Esophagus muscularis mucosa (tissue), 4 donors: ENCODE measurements around the gene CCDC112. TPM values are rescaled to one million over a fixed set of nuclear protein-coding genes. Genes with fewer than 3 reads are reported as not detected.

Experiments
- DNase-seq: peaks from one replicate; pipeline ENCODE4 v3.0.0-alpha.2; 2017; ENCODE audit errors: extremely low spot score
- H3K27ac ChIP-seq, 4 donors: fragments of 200-600 bp; sonication (generic); replicated peaks in 1 of 4; 1 replicate in 3 of 4; 2 replicates in 1 of 4; pipeline ENCODE4 v1.5.1; 2016 to 2019; ENCODE audit warnings: mild to moderate bottlenecking in 1 of 4
- H3K27me3 ChIP-seq, 4 donors: fragments of 200-600 bp; sonication (generic); one replicate each; pipeline versions ENCODE4 v1.5.1 to v1.6.0; 2016 to 2019
- H3K36me3 ChIP-seq, 4 donors: fragments of 200-600 bp; sonication (generic); one replicate each; pipeline ENCODE4 v1.5.1; 2016 to 2019
- H3K4me1 ChIP-seq, 4 donors: fragments of 200-600 bp; sonication (generic); one replicate each; pipeline ENCODE4 v1.5.1; 2016 to 2019
- H3K4me3 ChIP-seq, 4 donors: fragments of 200-600 bp; sonication (generic); 1 replicate in 2 of 4; 2 replicates in 2 of 4; pipeline ENCODE4 v1.5.1; 2016 to 2019; ENCODE audit warnings: mild to moderate bottlenecking in 4 of 4, moderate library complexity in 1 of 4
- H3K9me3 ChIP-seq, 4 donors: fragments of 200-600 bp; sonication (generic); 1 replicate in 3 of 4; 2 replicates in 1 of 4; pipeline ENCODE4 v1.5.1; 2016 to 2019
- EP300 ChIP-seq: sonication (generic); formaldehyde crosslinking; IDR thresholded peaks from one replicate; pipeline ENCODE4 v1.6.1; 2017; ENCODE audit warnings: antibody characterized with exemption
- POLR2A ChIP-seq: fragments of 450-650 bp; IDR thresholded peaks from one replicate; pipeline ENCODE4 v1.6.1; 2017; ENCODE audit warnings: antibody characterized with exemption, moderate library complexity, mild to moderate bottlenecking, low read depth
- POLR2AphosphoS5 ChIP-seq, 2 donors: sonication (generic); formaldehyde crosslinking; IDR thresholded peaks; one replicate each; pipeline ENCODE4 v1.6.1; 2017; ENCODE audit warnings: antibody characterized with exemption in 2 of 2
- WGBS: methylation state at CpG from one replicate; pipeline ENCODE4 v1.1.5; 2018; 5-methylcytosine and 5-hydroxymethylcytosine counted together
- intact Hi-C: fragments of 100-400 bp; cut with DNase I; formaldehyde crosslinking; loops from one replicate; pipeline ENCODE4 v1.15.1; 2023
- total RNA-seq, 4 donors: library from RNA; depleted of rRNA; stranded (reverse); fragments of >200 nt; gene quantifications; one replicate each; pipeline versions ENCODE4 v1.1.0 to v1.2.1, GENCODE V29; 2016
- TF ChIP-seq, protein P1 (sequence below), 3 experiments: fragments of 200-600 bp in 2 of 3; fragments of 450-650 bp in 1 of 3; sonication (generic) in 2 of 3; IDR thresholded peaks; one replicate each; pipeline ENCODE4 v1.5.1; 2017 to 2019; ENCODE audit warnings: antibody characterized with exemption in 3 of 3, mild to moderate bottlenecking in 2 of 3, moderate library complexity in 1 of 3

The CCDC112 gene
- total RNA-seq, 4 donors from 2014 or later, result 5.8 to 11.2 (median 8.3) TPM

DNA sequence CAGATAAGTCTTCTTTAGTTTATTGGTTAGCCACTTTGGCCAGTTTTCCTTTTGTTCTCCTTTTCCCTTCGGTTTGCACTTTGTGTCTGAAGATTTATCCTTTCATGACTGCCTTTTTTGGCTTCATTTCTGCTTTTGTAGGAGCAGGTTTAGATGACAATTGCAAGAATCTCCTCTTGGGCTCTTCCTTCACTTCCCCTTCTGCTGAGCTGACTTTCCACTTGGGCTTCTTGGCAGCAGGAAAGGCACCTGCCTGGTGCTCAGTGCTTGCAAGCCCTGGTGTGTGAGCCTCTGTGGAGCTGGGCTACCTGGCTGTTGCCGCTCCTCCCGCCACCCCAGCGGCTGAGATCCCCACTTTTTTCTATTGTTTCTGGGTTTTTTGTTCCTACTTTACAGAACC lies 7.3 kb downstream of the CCDC112 start:
- Histone ChIP-seq H3K27ac (no peak overlapping the region), H3K36me3 (no peaks in the 10 kb centered on the region), H3K4me1 (no peaks in the 10 kb centered on the region), H3K9me3 (no peaks in the 10 kb centered on the region), H3K27me3 (no peaks in the 10 kb centered on the region), H3K4me3 (no peak overlapping the region)
- WGBS, result 81% methylated on average over 4 of the region's 4 CpGs
- intact Hi-C loops, result no loop called here
- DNase-seq, result no peak
- TF ChIP-seq, protein P1, sequence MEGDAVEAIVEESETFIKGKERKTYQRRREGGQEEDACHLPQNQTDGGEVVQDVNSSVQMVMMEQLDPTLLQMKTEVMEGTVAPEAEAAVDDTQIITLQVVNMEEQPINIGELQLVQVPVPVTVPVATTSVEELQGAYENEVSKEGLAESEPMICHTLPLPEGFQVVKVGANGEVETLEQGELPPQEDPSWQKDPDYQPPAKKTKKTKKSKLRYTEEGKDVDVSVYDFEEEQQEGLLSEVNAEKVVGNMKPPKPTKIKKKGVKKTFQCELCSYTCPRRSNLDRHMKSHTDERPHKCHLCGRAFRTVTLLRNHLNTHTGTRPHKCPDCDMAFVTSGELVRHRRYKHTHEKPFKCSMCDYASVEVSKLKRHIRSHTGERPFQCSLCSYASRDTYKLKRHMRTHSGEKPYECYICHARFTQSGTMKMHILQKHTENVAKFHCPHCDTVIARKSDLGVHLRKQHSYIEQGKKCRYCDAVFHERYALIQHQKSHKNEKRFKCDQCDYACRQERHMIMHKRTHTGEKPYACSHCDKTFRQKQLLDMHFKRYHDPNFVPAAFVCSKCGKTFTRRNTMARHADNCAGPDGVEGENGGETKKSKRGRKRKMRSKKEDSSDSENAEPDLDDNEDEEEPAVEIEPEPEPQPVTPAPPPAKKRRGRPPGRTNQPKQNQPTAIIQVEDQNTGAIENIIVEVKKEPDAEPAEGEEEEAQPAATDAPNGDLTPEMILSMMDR (IDR thresholded peaks at IDR 0.05), result no peak
- no peak for TF ChIP-seq EP300
- TF ChIP-seq POLR2A, result no peak

DNA sequence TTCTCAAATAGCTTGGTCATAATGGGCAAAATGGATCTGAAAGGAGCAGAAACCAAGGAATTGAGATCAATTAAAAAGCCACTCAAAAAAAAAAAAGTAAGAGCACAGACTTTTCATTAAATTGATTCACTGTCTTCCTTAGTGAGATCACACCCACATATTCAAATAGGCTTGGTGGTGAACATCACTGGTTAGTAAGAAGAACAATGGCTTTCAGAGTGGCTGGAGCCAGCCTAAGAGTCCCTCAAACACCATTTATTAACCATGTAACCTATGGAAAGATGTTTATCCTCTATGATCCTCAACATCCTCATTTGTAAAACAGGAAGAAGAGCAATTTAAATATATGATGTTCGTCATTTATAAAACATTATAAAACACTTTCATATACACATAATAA lies 12.4 kb downstream of the CCDC112 start:
- 94% methylated on average over 1 of the region's 1 CpG for WGBS
- TF ChIP-seq, protein P1 (IDR thresholded peaks at IDR 0.05), result no peak
- TF ChIP-seq POLR2AphosphoS5 (IDR thresholded peaks at IDR 0.05), result no peak
- TF ChIP-seq POLR2A, result no peak
- TF ChIP-seq EP300, result no peak
- no peak overlapping the region for H3K4me3 ChIP-seq
- H3K4me1 ChIP-seq, result no peaks in the 10 kb centered on the region
- no peak for DNase-seq
- no peak overlapping the region for H3K27ac ChIP-seq
- no peaks in the 10 kb centered on the region for H3K27me3 ChIP-seq
- H3K9me3 ChIP-seq, result no peaks in the 10 kb centered on the region
- intact Hi-C loops, result no loop called here
- no peaks in the 10 kb centered on the region for H3K36me3 ChIP-seq

DNA sequence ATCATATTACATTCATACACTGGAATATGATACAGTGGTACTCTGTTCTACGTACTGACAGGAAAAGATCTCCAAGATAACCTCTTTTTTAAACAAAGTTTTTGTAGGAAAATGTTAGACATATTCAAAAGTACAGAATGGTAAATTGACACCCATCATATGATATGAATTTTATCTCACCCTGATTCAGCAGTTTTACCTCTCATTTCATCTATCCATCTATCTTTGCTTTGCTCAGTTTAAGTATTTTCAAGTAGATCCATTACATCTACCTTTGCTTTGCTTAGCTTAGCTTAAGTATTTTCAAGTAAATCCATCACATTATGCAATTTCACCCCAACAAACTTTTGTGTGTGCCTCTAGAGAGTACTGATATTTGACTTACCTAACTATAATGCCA lies 14.3 kb downstream of the CCDC112 start:
- Histone ChIP-seq H3K4me1 (no peaks in the 10 kb centered on the region), H3K27me3 (no peaks in the 10 kb centered on the region), H3K4me3 (no peak overlapping the region), H3K27ac (no peak overlapping the region), H3K9me3 (no peaks in the 10 kb centered on the region), H3K36me3 (no peaks in the 10 kb centered on the region)
- intact Hi-C loops, result no loop called here
- DNase-seq, result no peak
- 92% methylated on average over 1 of the region's 1 CpG for WGBS
- TF ChIP-seq POLR2A (no peak), EP300 (no peak), POLR2AphosphoS5 (IDR thresholded peaks at IDR 0.05) (no peak)
- TF ChIP-seq, protein P1 (IDR thresholded peaks at IDR 0.05), result no peak

GRCh38 chr5:115274584-115274983 lies 21.9 kb downstream of the CCDC112 start:
- Histone ChIP-seq H3K4me1 (no peaks in the 10 kb centered on the region), H3K27me3 (no peaks in the 10 kb centered on the region), H3K27ac (no peak overlapping the region), H3K36me3 (peaks cover 8 to 43% (median 15%) of the 10 kb centered on the region in 4 donors), H3K4me3 (no peak overlapping the region), H3K9me3 (no peaks in the 10 kb centered on the region)
- intact Hi-C loops, result no loop called here
- DNase-seq, result no peak
- 92% methylated on average over 3 of the region's 3 CpGs for WGBS
- TF ChIP-seq EP300 (no peak), POLR2AphosphoS5 (IDR thresholded peaks at IDR 0.05) (no peak), POLR2A (no peak)
- TF ChIP-seq, protein P1 (IDR thresholded peaks at IDR 0.05), result no peak

DNA sequence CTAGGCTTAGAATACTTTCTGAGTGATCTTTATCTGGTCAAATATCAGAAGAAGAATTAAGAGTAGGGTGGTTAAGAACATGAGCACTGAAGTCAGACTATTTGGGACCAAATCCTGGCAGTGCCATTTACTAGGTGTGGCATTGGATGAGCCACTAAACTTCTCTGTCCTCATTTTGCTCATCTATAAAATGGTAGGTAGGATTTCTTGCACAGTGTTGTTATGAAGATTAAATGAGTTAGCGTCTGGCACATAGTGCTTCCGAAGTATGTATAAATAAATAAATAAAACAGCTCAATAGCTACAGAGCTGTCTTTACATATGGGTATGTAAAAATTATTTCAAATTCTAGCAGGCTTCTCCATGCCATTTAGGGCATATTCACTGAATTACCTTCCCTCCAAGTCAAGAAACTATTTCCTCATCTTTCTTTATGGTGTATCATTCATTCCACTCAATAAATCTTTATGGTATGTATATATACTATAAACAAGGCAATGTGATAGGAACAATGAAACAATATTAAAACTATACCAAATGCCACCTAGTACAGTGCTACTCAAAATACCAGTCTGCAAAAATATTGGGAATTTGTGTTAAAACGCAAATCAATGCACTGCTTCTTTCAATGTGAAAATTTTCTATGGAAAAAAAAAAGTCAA lies 24.0 kb downstream of the CCDC112 start:
- no peaks in the 10 kb centered on the region for H3K9me3 ChIP-seq
- intact Hi-C loops, result no loop called here
- no peak for TF ChIP-seq POLR2A
- TF ChIP-seq EP300, result no peak
- TF ChIP-seq, protein P1 (IDR thresholded peaks at IDR 0.05), result no peak
- no peak for TF ChIP-seq POLR2AphosphoS5 (IDR thresholded peaks at IDR 0.05)
- DNase-seq, result no peak
- H3K27me3 ChIP-seq, result no peaks in the 10 kb centered on the region
- no peaks in the 10 kb centered on the region for H3K4me1 ChIP-seq
- 95% methylated on average over 3 of the region's 3 CpGs for WGBS
- no peak overlapping the region for H3K4me3 ChIP-seq
- no peak overlapping the region for H3K27ac ChIP-seq
- H3K36me3 ChIP-seq, result peaks cover 8 to 50% (median 19%) of the 10 kb centered on the region in 4 donors
